MCF 10A (cell line): ENCODE results near the gene WDFY1. TPM values are rescaled to one million over a fixed set of nuclear protein-coding genes. Genes with fewer than 3 reads are reported as not detected.

Experiments used
- BruUV-seq: library from RNA; stranded (reverse); fragments of 400-500 nt; replicated peaks from 2 replicates; lab custom pipeline; 2021; lab: Mats Ljungman, UMichigan
- CTCF ChIA-PET: fragments of 300-600 bp; sonication (Branson Sonifier 250); formaldehyde crosslinking; extraction: SDS; loops from one replicate; lab custom pipeline; 2021; ENCODE audit warnings: antibody characterized with exemption, inconsistent platforms; lab: Yijun Ruan, JAX
- POLR2A ChIA-PET: fragments of 300-600, 350-650 bp; sonication (Branson Sonifier 250); formaldehyde crosslinking; extraction: SDS; loops from one replicate; lab custom pipeline; 2020; ENCODE audit warnings: antibody characterized with exemption, inconsistent platforms; lab: Yijun Ruan, JAX
- DNase-seq: peaks from one replicate; pipeline ENCODE4 v3.0.0-alpha.2; 2018; ENCODE audit not compliant: unreplicated experiment
- H3K27ac Mint-ChIP-seq: one replicate; pipeline ENCODE4 v1.8.0; 2022; ENCODE audit warnings: mild to moderate bottlenecking, low read depth, mixed read lengths; ENCODE audit not compliant: unreplicated experiment
- H3K27me3 Mint-ChIP-seq: one replicate; pipeline ENCODE4 v1.8.0; 2022; ENCODE audit warnings: mixed read lengths; ENCODE audit not compliant: insufficient read depth, unreplicated experiment
- H3K36me3 Mint-ChIP-seq: one replicate; pipeline ENCODE4 v1.8.0; 2022; ENCODE audit warnings: mild to moderate bottlenecking, moderate library complexity, mixed read lengths; ENCODE audit not compliant: insufficient read depth, unreplicated experiment
- H3K4me1 Mint-ChIP-seq: one replicate; pipeline ENCODE4 v1.8.0; 2022; ENCODE audit warnings: mixed read lengths; ENCODE audit not compliant: insufficient read depth, unreplicated experiment
- H3K4me3 Mint-ChIP-seq: one replicate; pipeline ENCODE4 v1.8.0; 2022; ENCODE audit warnings: mild to moderate bottlenecking, moderate library complexity, mixed read lengths; ENCODE audit not compliant: unreplicated experiment
- H3K9me3 Mint-ChIP-seq: one replicate; pipeline ENCODE4 v1.8.0; 2022; ENCODE audit warnings: mixed read lengths; ENCODE audit not compliant: unreplicated experiment
- CTCF ChIP-seq: fragments of 200-600 bp; IDR thresholded peaks from one replicate; pipeline ENCODE4 v1.8.0; 2022; ENCODE audit warnings: antibody characterized with exemption, mild to moderate bottlenecking; ENCODE audit not compliant: unreplicated experiment
- intact Hi-C: fragments of 100-400 bp; cut with micrococcal nuclease; formaldehyde crosslinking; loops from 2 replicates; pipeline ENCODE4 v1.14.1; 2022
- total RNA-seq: library from RNA; stranded (reverse); gene quantifications from 2 replicates; pipeline ENCODE4 v1.2.3, GENCODE V29; 2022

Gene WDFY1
- total RNA-seq, 1 experiment from 2014 or later = 36.9 TPM

DNA sequence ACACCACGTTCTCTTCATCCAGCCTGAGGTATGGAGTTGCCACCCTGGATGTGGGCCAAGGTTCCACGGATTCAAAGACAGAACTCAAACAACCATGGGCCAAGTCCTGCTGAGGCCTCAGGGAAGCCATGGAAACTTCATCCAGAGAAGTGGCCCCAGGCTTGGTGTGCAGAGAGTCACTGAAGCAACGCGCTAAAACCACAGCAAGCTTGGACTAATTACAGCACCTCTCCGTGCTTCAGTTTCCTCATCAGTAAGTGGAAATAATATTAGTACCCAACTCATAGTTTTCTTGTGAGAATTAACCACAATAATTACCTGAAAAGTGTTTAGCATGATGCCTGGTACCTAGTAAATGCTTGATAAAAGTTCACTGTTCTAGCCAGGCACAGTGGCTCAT is 88.6 kb downstream of the WDFY1 start:
- ChIA-PET CTCF (interaction anchor here (1.0 kb wide), 1 partner anchor 129 kb away, joined by 3 read pairs; no protein-coding TSS in a partner anchor), POLR2A (interaction anchor here (0.9 to 1.2 kb wide), 3 partner anchors 10 to 101 kb away, joined by 4 read pairs; partner anchors contain the start of gene MRPL44)
- no peaks in the 10 kb centered on the region for H3K27me3 Mint-ChIP-seq
- peaks cover 18% of the 10 kb centered on the region for H3K4me1 Mint-ChIP-seq
- no peak overlapping the region for H3K4me3 Mint-ChIP-seq
- peak; percentile 26 for DNase-seq
- H3K36me3 Mint-ChIP-seq = no peaks in the 10 kb centered on the region
- TF ChIP-seq CTCF = no peak
- H3K27ac Mint-ChIP-seq = no peak overlapping the region
- H3K9me3 Mint-ChIP-seq = no peaks in the 10 kb centered on the region
- intact Hi-C loops = no loop called here
- no TSS peak for BruUV-seq

- CTCF ChIA-PET = no interaction called here
Measured at GRCh38 chr2:223856021-223856420, 89.1 kb downstream of the WDFY1 start.

GRCh38 chr2:223855426-223855825 is 89.7 kb downstream of the WDFY1 start:
- no peak overlapping the region for H3K4me3 Mint-ChIP-seq
- ChIA-PET CTCF (no interaction called here), POLR2A (no interaction called here)
- peaks cover 8% of the 10 kb centered on the region for H3K4me1 Mint-ChIP-seq
- DNase-seq = no peak
- no peaks in the 10 kb centered on the region for H3K27me3 Mint-ChIP-seq
- H3K27ac Mint-ChIP-seq = no peak overlapping the region
- TF ChIP-seq CTCF = no peak
- BruUV-seq = no TSS peak
- H3K36me3 Mint-ChIP-seq = peaks cover 4% of the 10 kb centered on the region
- intact Hi-C loops = no loop called here
- no peaks in the 10 kb centered on the region for H3K9me3 Mint-ChIP-seq

More at GRCh38 chr2:223856021-223856420, 89.1 kb downstream of the WDFY1 start:
- no peak overlapping the region for H3K4me3 Mint-ChIP-seq
- DNase-seq = no peak
- POLR2A ChIA-PET = interaction anchor here (0.9 to 1.2 kb wide), 2 partner anchors 9 to 33 kb away, joined by 4 read pairs; no protein-coding TSS in a partner anchor
- no peaks in the 10 kb centered on the region for H3K9me3 Mint-ChIP-seq
- peaks cover 13% of the 10 kb centered on the region for H3K4me1 Mint-ChIP-seq
- no TSS peak for BruUV-seq
- no peak for TF ChIP-seq CTCF
- intact Hi-C loops = no loop called here
- H3K36me3 Mint-ChIP-seq = no peaks in the 10 kb centered on the region
- no peaks in the 10 kb centered on the region for H3K27me3 Mint-ChIP-seq
- H3K27ac Mint-ChIP-seq = no peak overlapping the region

GRCh38 chr2:223854741-223855140 is 90.4 kb downstream of the WDFY1 start:
- no peak for TF ChIP-seq CTCF
- no peak overlapping the region for H3K27ac Mint-ChIP-seq
- ChIA-PET POLR2A (no interaction called here), CTCF (no interaction called here)
- intact Hi-C loops = loop anchor here (1.0 kb wide), 1 partner anchor 94 kb away; no protein-coding TSS in a partner anchor
- H3K36me3 Mint-ChIP-seq = peaks cover 7% of the 10 kb centered on the region
- H3K4me3 Mint-ChIP-seq = no peak overlapping the region
- no peak for DNase-seq
- peaks cover 3% of the 10 kb centered on the region for H3K9me3 Mint-ChIP-seq
- BruUV-seq = no TSS peak
- no peaks in the 10 kb centered on the region for H3K27me3 Mint-ChIP-seq
- peaks cover 6% of the 10 kb centered on the region for H3K4me1 Mint-ChIP-seq
